Neural progenitor cell (in vitro differentiated cells): ENCODE results near the gene GABBR2. TPM values are rescaled to one million over a fixed set of nuclear protein-coding genes. Genes with fewer than 3 reads are reported as not detected.

ENCODE experiments used
- DNase-seq: peaks from one replicate; pipeline ENCODE4 v3.0.0-alpha.2; 2016; ENCODE audit warnings: low spot score
- H2AFZ ChIP-seq: fragments of 200-600 bp; sonication (generic); replicated peaks from 2 replicates; pipeline ENCODE4 v1.6.1; 2016; ENCODE audit warnings: antibody characterized with exemption
- H3F3A ChIP-seq: fragments of 200-600 bp; sonication (generic); 2 replicates; pipeline ENCODE4 v1.6.1; 2016; ENCODE audit warnings: antibody characterized with exemption, low read depth
- H3K27ac ChIP-seq: fragments of 200-600 bp; sonication (generic); 2 replicates; pipeline ENCODE4 v1.5.1; 2016; ENCODE audit warnings: mild to moderate bottlenecking
- H3K27me3 ChIP-seq: fragments of 200-600 bp; sonication (generic); 2 replicates; pipeline ENCODE4 v1.6.1; 2016; ENCODE audit warnings: mild to moderate bottlenecking, moderate library complexity
- H3K36me3 ChIP-seq: fragments of 200-600 bp; sonication (generic); 2 replicates; pipeline ENCODE4 v1.5.1; 2016
- H3K4me1 ChIP-seq: fragments of 200-600 bp; sonication (generic); 2 replicates; pipeline ENCODE4 v1.6.1; 2016; ENCODE audit warnings: mixed run types
- H3K4me2 ChIP-seq: fragments of 200-600 bp; sonication (generic); 2 replicates; pipeline ENCODE4 v1.6.1; 2016
- H3K4me3 ChIP-seq: fragments of 200-600 bp; sonication (generic); 2 replicates; pipeline ENCODE4 v1.5.1; 2016
- H3K79me2 ChIP-seq: fragments of 200-600 bp; sonication (generic); 2 replicates; pipeline ENCODE4 v1.6.1; 2016; ENCODE audit warnings: low read depth
- H3K9ac ChIP-seq: fragments of 200-600 bp; sonication (generic); 2 replicates; pipeline ENCODE4 v1.6.1; 2016
- H3K9me3 ChIP-seq: fragments of 200-600 bp; sonication (generic); 2 replicates; pipeline ENCODE4 v1.5.1; 2016; ENCODE audit warnings: low read depth
- H4K20me1 ChIP-seq: fragments of 200-600 bp; sonication (generic); 2 replicates; pipeline ENCODE4 v1.6.1; 2016; ENCODE audit warnings: low read depth
- H3K27ac Mint-ChIP-seq: 3 replicates; pipeline ENCODE4 v1.8.0; 2021; ENCODE audit warnings: mixed read lengths
- H3K27me3 Mint-ChIP-seq: 2 replicates; pipeline ENCODE4 v1.8.0; 2022; ENCODE audit warnings: low read depth, mild to moderate bottlenecking, inconsistent platforms, moderate library complexity, mixed read lengths; ENCODE audit not compliant: insufficient read depth
- H3K36me3 Mint-ChIP-seq: 3 replicates; pipeline ENCODE4 v1.8.0; 2021; ENCODE audit warnings: mixed read lengths
- H3K4me1 Mint-ChIP-seq: 3 replicates; pipeline ENCODE4 v1.8.0; 2021; ENCODE audit warnings: mixed read lengths
- H3K4me3 Mint-ChIP-seq: 3 replicates; pipeline ENCODE4 v1.8.0; 2021; ENCODE audit warnings: mild to moderate bottlenecking, moderate library complexity, mixed read lengths
- H3K9me3 Mint-ChIP-seq: 3 replicates; pipeline ENCODE4 v1.8.0; 2020; ENCODE audit warnings: mixed read lengths
- CTCF ChIP-seq: fragments of 200-600 bp; sonication (generic); IDR thresholded peaks from 2 replicates; pipeline ENCODE4 v1.5.1; 2017; ENCODE audit warnings: antibody characterized with exemption, mild to moderate bottlenecking
- EZH2 ChIP-seq: fragments of 200-600 bp; sonication (generic); IDR thresholded peaks from 2 replicates; pipeline ENCODE4 v1.6.1; 2017; ENCODE audit warnings: antibody characterized with exemption, mild to moderate bottlenecking, moderate library complexity
- EZH2phosphoT487 ChIP-seq: fragments of 200-600 bp; sonication (generic); IDR thresholded peaks from 2 replicates; pipeline ENCODE4 v1.6.1; 2017; ENCODE audit warnings: antibody characterized with exemption
- total RNA-seq: library from RNA; depleted of rRNA; stranded (reverse); fragments of >200 nt; gene quantifications from 2 replicates; pipeline ENCODE4 v1.2.3, GENCODE V29; 2015; ENCODE audit warnings: low replicate concordance

The GABBR2 gene
- total RNA-seq, 1 donor from 2014 or later = not detected

GRCh38 chr9:98702340-98702739 lies 6.4 kb downstream of the GABBR2 start:
- H3K4me3 Mint-ChIP-seq = no peak overlapping the region
- Histone ChIP-seq H3K36me3 (no peaks in the 10 kb centered on the region), H2AFZ (no peak overlapping the region), H3K9me3 (no peaks in the 10 kb centered on the region), H4K20me1 (peaks cover 8% of the 10 kb centered on the region), H3K79me2 (no peaks in the 10 kb centered on the region), H3F3A (peaks cover 5% of the 10 kb centered on the region), H3K4me1 (peaks cover 4% of the 10 kb centered on the region), H3K27me3 (peaks cover 36% of the 10 kb centered on the region), H3K9ac (no peak overlapping the region), H3K4me3 (no peak overlapping the region), H3K27ac (no peak overlapping the region), H3K4me2 (no peak overlapping the region)
- no peak for TF ChIP-seq EZH2phosphoT487
- TF ChIP-seq EZH2 = no peak
- no peak for TF ChIP-seq CTCF
- H3K9me3 Mint-ChIP-seq = no peaks in the 10 kb centered on the region
- H3K27me3 Mint-ChIP-seq = peaks cover 36% of the 10 kb centered on the region
- H3K36me3 Mint-ChIP-seq = no peaks in the 10 kb centered on the region
- no peak for DNase-seq
- H3K27ac Mint-ChIP-seq = no peak overlapping the region
- peaks cover 6% of the 10 kb centered on the region for H3K4me1 Mint-ChIP-seq

GRCh38 chr9:98701576-98701975 lies 7.2 kb downstream of the GABBR2 start:
- Histone ChIP-seq H3K9me3 (no peaks in the 10 kb centered on the region), H3K27me3 (peaks cover 29% of the 10 kb centered on the region), H3K4me2 (no peak overlapping the region), H4K20me1 (peaks cover 6% of the 10 kb centered on the region), H3K9ac (no peak overlapping the region), H3K79me2 (no peaks in the 10 kb centered on the region), H3K4me3 (no peak overlapping the region), H3K36me3 (no peaks in the 10 kb centered on the region), H2AFZ (no peak overlapping the region), H3K27ac (no peak overlapping the region), H3F3A (peaks cover under 1% of the 10 kb centered on the region), H3K4me1 (peaks cover 2% of the 10 kb centered on the region)
- Mint-ChIP-seq H3K36me3 (no peaks in the 10 kb centered on the region), H3K27ac (no peak overlapping the region), H3K4me1 (peaks cover under 1% of the 10 kb centered on the region), H3K9me3 (no peaks in the 10 kb centered on the region), H3K4me3 (no peak overlapping the region), H3K27me3 (peaks cover 30% of the 10 kb centered on the region)
- no peak for DNase-seq
- no peak for TF ChIP-seq EZH2phosphoT487
- TF ChIP-seq EZH2 = no peak
- TF ChIP-seq CTCF = no peak

- H3K27ac Mint-ChIP-seq = no peak overlapping the region
- H2AFZ ChIP-seq = no peak overlapping the region
- peaks cover 21% of the 10 kb centered on the region for H3K27me3 ChIP-seq
- H3K4me3 Mint-ChIP-seq = no peak overlapping the region
- no peak overlapping the region for H3K4me3 ChIP-seq
- peaks cover 29% of the 10 kb centered on the region for H3K27me3 Mint-ChIP-seq
- no peaks in the 10 kb centered on the region for H3K36me3 Mint-ChIP-seq
- no peak overlapping the region for H3K27ac ChIP-seq
- TF ChIP-seq CTCF (no peak), EZH2phosphoT487 (no peak), EZH2 (no peak)
- H3K9ac ChIP-seq = no peak overlapping the region
- no peak overlapping the region for H3K4me2 ChIP-seq
- no peaks in the 10 kb centered on the region for H3F3A ChIP-seq
- no peak for DNase-seq
- no peaks in the 10 kb centered on the region for H3K36me3 ChIP-seq
- H3K9me3 Mint-ChIP-seq = no peaks in the 10 kb centered on the region
- no peaks in the 10 kb centered on the region for H3K4me1 ChIP-seq
- H3K9me3 ChIP-seq = no peaks in the 10 kb centered on the region
- no peaks in the 10 kb centered on the region for H3K79me2 ChIP-seq
- H4K20me1 ChIP-seq = no peaks in the 10 kb centered on the region
- peaks cover 3% of the 10 kb centered on the region for H3K4me1 Mint-ChIP-seq
Measured at GRCh38 chr9:98700801-98701200, 7.9 kb downstream of the GABBR2 start.
